Inferior parietal cortex (tissue), 1 donor: ENCODE measurements around the gene CACNA2D3.
A peak's percentile ranks its signal among the peaks of the same experiment; 100 is the strongest.
"Not testable (repeated sequence)": the region's sequence is repeated elsewhere in the genome, so short reads cannot be mapped to it uniquely, and the experiment has no call there.

Source experiments
- DNase-seq: peaks from one replicate; pipeline ENCODE4 v3.0.0-alpha.2; 2016; ENCODE audit errors: extremely low spot score

CACNA2D3 gene

GRCh38 chr3:54464554-54464953, 342.2 kb downstream of the CACNA2D3 start:
- DNase-seq = not testable (repeated sequence)

- DNase-seq = no peak
Observed at GRCh38 chr3:54476891-54477290, 354.5 kb downstream of the CACNA2D3 start.

- no peak for DNase-seq
Observed at GRCh38 chr3:54481606-54482365, 359.4 kb downstream of the CACNA2D3 start.

GRCh38 chr3:54484334-54484733, 362.0 kb downstream of the CACNA2D3 start:
- no peak for DNase-seq

- DNase-seq = no peak
Observed at GRCh38 chr3:54486317-54486716, 364.0 kb downstream of the CACNA2D3 start.

- no peak for DNase-seq
Observed at GRCh38 chr3:54488297-54488696, 365.9 kb downstream of the CACNA2D3 start.

- no peak for DNase-seq
Observed at GRCh38 chr3:54494209-54494608, 371.9 kb downstream of the CACNA2D3 start.

- no peak for DNase-seq
Observed at GRCh38 chr3:54506603-54507002, 384.3 kb downstream of the CACNA2D3 start.

- DNase-seq = no peak
Observed at GRCh38 chr3:54507876-54508460, 385.6 kb downstream of the CACNA2D3 start.

GRCh38 chr3:54510506-54510905, 388.2 kb downstream of the CACNA2D3 start:
- DNase-seq = no peak

- DNase-seq = no peak
Observed at GRCh38 chr3:54511766-54512365, 389.5 kb downstream of the CACNA2D3 start.

- DNase-seq = no peak
Observed at GRCh38 chr3:54514006-54514405, 391.7 kb downstream of the CACNA2D3 start.

GRCh38 chr3:54514416-54514815, 392.1 kb downstream of the CACNA2D3 start:
- no peak for DNase-seq

GRCh38 chr3:54515441-54516213, 393.3 kb downstream of the CACNA2D3 start:
- peak; percentile 15 for DNase-seq

GRCh38 chr3:54517424-54517823, 395.1 kb downstream of the CACNA2D3 start:
- DNase-seq = no peak

- no peak for DNase-seq
Observed at GRCh38 chr3:54518011-54518675, 395.8 kb downstream of the CACNA2D3 start.

- no peak for DNase-seq
Observed at GRCh38 chr3:54519493-54519892, 397.1 kb downstream of the CACNA2D3 start.

GRCh38 chr3:54520060-54520459, 397.7 kb downstream of the CACNA2D3 start:
- DNase-seq = no peak

- DNase-seq = no peak
Observed at GRCh38 chr3:54527521-54527920, 405.2 kb downstream of the CACNA2D3 start.

GRCh38 chr3:54527953-54528352, 405.6 kb downstream of the CACNA2D3 start:
- DNase-seq = no peak

- no peak for DNase-seq
Observed at GRCh38 chr3:54528668-54529067, 406.3 kb downstream of the CACNA2D3 start.

- DNase-seq = no peak
Observed at GRCh38 chr3:54530091-54530490, 407.7 kb downstream of the CACNA2D3 start.
